Retinal pigment epithelial cell (primary cell): ENCODE measurements around the gene VRK1.

ENCODE experiments used
- DNase-seq: peaks from one replicate; pipeline ENCODE4 v3.0.0-alpha.2; 2010; ENCODE audit warnings: low read depth
- H3K4me3 ChIP-seq: 2 replicates; pipeline ENCODE4 v1.5.1; 2011; ENCODE audit warnings: mild to moderate bottlenecking, low read length, control low read depth, moderate library complexity
- TF ChIP-seq, protein P1 (sequence below): conservative IDR thresholded peaks from 2 replicates; pipeline ENCODE4 v1.5.1; 2011; ENCODE audit warnings: low read depth, low read length, control low read depth, inconsistent platforms

The VRK1 gene

DNA sequence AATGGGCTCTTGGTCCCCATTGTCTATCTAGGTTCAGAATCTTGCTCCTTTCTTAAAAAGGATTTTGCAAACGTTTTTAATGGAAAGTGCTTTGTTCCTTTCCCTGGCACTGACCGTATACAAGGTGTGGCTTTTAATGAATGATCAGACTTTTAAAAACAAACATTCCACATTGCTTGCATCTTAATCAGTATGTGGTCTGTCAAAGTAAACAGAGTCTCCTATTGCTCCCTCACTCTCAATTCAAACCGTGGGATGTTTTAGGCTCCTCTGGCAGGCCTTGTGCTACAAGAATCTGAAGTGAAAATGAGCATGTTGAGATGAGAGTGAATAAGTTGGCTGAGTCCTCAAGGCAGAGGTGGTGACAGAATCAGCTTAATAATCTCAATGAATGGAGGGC lies 107.0 kb downstream of the VRK1 start:
- no peak for DNase-seq
- TF ChIP-seq, protein P1, sequence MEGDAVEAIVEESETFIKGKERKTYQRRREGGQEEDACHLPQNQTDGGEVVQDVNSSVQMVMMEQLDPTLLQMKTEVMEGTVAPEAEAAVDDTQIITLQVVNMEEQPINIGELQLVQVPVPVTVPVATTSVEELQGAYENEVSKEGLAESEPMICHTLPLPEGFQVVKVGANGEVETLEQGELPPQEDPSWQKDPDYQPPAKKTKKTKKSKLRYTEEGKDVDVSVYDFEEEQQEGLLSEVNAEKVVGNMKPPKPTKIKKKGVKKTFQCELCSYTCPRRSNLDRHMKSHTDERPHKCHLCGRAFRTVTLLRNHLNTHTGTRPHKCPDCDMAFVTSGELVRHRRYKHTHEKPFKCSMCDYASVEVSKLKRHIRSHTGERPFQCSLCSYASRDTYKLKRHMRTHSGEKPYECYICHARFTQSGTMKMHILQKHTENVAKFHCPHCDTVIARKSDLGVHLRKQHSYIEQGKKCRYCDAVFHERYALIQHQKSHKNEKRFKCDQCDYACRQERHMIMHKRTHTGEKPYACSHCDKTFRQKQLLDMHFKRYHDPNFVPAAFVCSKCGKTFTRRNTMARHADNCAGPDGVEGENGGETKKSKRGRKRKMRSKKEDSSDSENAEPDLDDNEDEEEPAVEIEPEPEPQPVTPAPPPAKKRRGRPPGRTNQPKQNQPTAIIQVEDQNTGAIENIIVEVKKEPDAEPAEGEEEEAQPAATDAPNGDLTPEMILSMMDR: no peak
- no peak overlapping the region for H3K4me3 ChIP-seq

DNA sequence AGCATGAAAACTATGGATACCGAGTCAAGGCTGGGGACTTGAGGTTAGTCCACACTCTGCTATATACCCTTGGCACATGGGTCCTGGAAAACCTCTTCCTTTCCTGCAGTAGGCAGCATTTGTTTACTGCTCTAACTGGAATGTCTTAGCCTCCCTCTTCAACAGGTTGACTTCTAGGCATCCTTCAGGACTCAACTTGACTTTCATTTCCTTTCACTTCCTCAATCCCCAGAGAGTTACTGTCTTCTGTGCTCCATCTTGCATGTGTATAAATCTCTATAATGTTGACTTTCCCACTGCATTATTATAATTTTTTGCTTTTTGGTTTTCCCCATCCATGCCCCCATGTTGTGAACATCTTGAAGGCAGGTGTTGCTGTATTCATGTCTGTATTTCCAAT lies 107.9 kb downstream of the VRK1 start:
- no peak for DNase-seq

DNA sequence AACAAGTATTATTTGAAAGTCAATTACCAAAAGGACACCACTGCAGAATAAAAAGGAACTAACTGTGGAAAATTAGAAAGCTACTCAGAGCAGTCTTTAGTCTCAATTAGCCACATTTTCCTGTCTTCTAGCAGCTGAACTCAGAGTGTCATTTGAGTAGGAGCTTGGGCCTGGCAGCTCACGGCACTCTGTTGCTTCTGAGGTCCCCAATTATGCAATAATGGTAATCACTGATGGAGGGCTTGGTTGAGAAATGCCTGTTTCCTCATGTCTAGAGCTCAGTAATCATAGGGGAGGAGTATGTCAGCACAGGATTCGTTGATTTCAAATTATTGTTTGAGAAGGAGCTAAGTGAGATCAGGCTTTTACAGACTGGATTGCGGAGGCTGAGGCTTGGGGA lies 108.6 kb downstream of the VRK1 start:
- H3K4me3 ChIP-seq: no peak overlapping the region
- TF ChIP-seq, protein P1: no peak
- DNase-seq: no peak

More for the DNA sequence above, 107.9 kb downstream of the VRK1 start:
- TF ChIP-seq, protein P1: no peak
- no peak overlapping the region for H3K4me3 ChIP-seq

DNA sequence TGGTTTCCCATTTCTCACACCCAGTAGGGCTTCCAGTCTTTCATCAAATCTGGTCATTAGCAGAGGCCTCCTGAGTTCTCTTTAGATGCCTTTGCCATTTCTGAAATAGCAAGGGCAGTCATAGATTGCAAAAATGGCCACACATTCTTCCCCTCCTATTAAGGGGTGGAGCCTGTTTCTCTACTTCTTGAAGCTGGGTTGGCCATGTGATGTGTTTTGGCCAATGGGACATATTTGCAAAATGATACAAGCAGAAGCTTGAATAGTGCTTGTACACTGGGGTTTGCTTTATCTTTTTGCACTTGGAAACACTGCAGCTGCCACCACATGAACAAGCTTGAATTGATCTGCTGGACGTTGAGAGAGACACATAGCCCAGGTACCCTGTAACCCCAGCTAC lies 109.3 kb downstream of the VRK1 start:
- no peak for DNase-seq
- TF ChIP-seq, protein P1: no peak
- no peak overlapping the region for H3K4me3 ChIP-seq

DNA sequence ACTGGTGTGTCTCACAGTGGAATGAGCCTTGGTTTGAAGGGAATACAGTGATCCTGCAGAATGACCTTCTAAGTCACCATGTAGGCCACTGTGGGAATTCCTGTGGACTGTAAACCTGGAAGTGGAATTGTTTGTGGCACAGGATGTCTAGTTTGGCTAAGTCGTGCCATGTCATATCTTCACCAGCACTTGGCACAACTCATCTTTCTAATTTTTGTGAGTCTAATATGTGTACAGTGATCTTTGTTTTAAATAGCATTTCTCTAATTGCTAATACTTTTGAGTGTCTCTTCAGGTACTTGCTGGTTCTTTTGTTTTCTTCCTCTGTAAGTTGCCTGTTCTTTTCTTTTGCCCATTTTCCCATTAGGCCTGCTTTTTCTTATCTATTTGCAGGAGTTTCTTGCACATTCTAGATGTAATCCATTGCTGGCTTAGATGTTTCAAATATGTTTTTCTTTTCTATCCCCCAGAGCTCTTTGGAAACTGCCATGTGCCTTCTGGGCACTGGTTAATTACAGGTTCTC lies 112.7 kb downstream of the VRK1 start:
- DNase-seq: no peak
- no peak overlapping the region for H3K4me3 ChIP-seq
- TF ChIP-seq, protein P1: no peak

DNA sequence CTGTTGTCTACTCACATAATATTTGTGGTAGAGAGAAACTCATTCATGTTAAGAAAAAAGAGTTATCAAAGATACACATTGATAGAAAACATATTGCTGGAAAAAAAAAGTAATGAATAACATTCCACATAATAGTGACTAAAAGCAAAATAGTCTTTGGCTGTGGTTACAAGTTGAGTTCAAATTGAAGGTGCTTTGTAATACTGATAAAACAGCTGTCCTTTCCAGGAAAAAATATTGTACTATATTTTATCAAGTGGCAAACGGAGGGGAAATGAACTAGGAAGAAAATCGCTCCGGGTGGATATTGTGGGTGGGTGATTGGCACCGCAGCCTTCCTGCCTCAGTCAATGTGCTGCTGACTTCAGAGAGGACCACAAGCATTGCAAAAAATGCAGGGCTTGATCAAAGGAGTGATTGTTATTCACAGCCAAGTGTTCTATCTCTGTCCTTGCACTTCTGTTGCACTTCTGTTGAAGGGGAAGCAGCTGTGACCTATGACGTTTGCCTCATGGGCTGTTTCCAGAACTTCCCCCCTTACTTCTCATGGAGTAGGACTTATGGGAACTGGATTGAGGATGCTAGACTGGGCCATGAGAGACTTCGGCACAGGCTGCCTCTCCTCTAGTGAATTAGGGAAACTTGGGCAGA lies 114.4 kb downstream of the VRK1 start:
- TF ChIP-seq, protein P1: no peak
- no peak for DNase-seq
- H3K4me3 ChIP-seq: no peak overlapping the region

DNA sequence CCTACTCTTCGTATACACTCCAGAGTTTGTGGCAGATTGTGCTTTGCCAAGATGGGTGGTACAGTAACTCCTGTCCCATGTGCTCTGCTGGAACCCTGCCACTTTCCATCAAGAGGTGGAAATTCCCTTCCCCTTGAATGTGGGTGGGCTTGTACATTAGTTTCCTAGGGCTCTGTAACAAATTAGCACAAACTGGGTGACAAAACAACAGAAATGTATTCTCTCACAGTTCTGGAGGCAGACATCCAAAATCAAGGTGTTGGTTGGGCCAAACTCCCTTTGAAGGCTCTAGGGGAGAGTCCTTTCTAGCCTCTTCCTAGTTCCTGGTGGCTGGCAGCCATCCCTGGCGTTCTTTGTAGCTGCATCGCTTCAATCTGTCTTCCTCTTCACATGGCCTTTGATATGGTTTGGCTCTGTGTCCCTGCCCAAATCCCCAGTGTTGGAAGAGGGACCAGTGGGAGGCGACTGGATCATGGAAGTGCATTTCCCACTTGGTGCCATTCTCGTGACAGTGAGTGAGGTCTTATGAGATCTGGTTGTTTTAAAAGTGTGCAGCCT lies 117.5 kb downstream of the VRK1 start:
- no peak overlapping the region for H3K4me3 ChIP-seq
- no peak for DNase-seq
- TF ChIP-seq, protein P1: no peak
